Naive thymus-derived CD4-positive, alpha-beta T cell (primary cell): ENCODE measurements around the gene ARID1A. TPM values are rescaled to one million over a fixed set of nuclear protein-coding genes. Genes with fewer than 3 reads are reported as not detected.
A peak's percentile ranks its signal among the peaks of the same experiment; 100 is the strongest.

Source experiments
- ATAC-seq: fragments of 150-1000 bp; cut with Tn5 transposase; 2 replicates; pipeline ENCODE4 v1.10.0; 2021; ENCODE audit warnings: mild to moderate bottlenecking, moderate library complexity
- CTCF ChIA-PET: fragments of 350-600 bp; sonication (Branson Sonifier 250); formaldehyde crosslinking; loops from one replicate; lab custom pipeline; 2021; ENCODE audit warnings: antibody characterized with exemption; lab: Charles Lee
- POLR2A ChIA-PET: fragments of 350-600 bp; sonication (Branson Sonifier 250); formaldehyde crosslinking; loops from one replicate; lab custom pipeline; 2021; ENCODE audit warnings: antibody characterized with exemption, inconsistent platforms; lab: Charles Lee
- DNase-seq, 9 donors: peaks; one replicate each; pipeline versions ENCODE4 v3.0.0 to v3.0.0-alpha.2; 2020 to 2022; ENCODE audit warnings: mixed read lengths in 1 of 9
- H3K27ac ChIP-seq: one replicate; pipeline ENCODE4 v1.7.0; 2013; ENCODE audit warnings: mild to moderate bottlenecking, low read depth, low read length, moderate library complexity
- H3K27me3 ChIP-seq, 2 donors: one replicate each; pipeline ENCODE4 v1.7.0; 2013; ENCODE audit warnings: low read length in 2 of 2, mild to moderate bottlenecking in 2 of 2, moderate library complexity in 2 of 2; ENCODE audit not compliant: control insufficient read depth in 2 of 2, insufficient read depth in 2 of 2
- H3K36me3 ChIP-seq, 3 experiments: 1 replicate in 2 of 3; 2 replicates in 1 of 3; pipeline ENCODE4 v1.7.0; 2013; ENCODE audit warnings: low read length in 3 of 3, mild to moderate bottlenecking in 3 of 3, moderate library complexity in 1 of 3; ENCODE audit not compliant: insufficient read depth in 3 of 3, control insufficient read depth in 2 of 3
- H3K4me1 ChIP-seq, 2 donors: one replicate each; pipeline ENCODE4 v1.7.0; 2013; ENCODE audit warnings: low read length in 2 of 2, mild to moderate bottlenecking in 2 of 2, moderate library complexity in 1 of 2; ENCODE audit not compliant: control insufficient read depth in 2 of 2, insufficient read depth in 2 of 2
- H3K4me3 ChIP-seq: 2 replicates; pipeline ENCODE4 v1.7.0; 2013; ENCODE audit warnings: mild to moderate bottlenecking, low read length
- H3K9me3 ChIP-seq, 3 experiments: 1 replicate in 2 of 3; 2 replicates in 1 of 3; pipeline ENCODE4 v1.7.0; 2013; ENCODE audit warnings: low read length in 3 of 3; ENCODE audit not compliant: control insufficient read depth in 2 of 3
- H3K27ac Mint-ChIP-seq, 9 donors: one replicate each; pipeline ENCODE4 v1.8.0; 2020 to 2022; ENCODE audit warnings: mixed read lengths in 9 of 9, mild to moderate bottlenecking in 8 of 9, moderate library complexity in 5 of 9, inconsistent platforms in 2 of 9
- H3K27me3 Mint-ChIP-seq, 5 donors: one replicate each; pipeline ENCODE4 v1.8.0; 2021 to 2022; ENCODE audit warnings: mixed read lengths in 5 of 5, mild to moderate bottlenecking in 1 of 5
- H3K36me3 Mint-ChIP-seq, 5 donors: one replicate each; pipeline ENCODE4 v1.8.0; 2020 to 2022; ENCODE audit warnings: mixed read lengths in 5 of 5, mild to moderate bottlenecking in 3 of 5, inconsistent platforms in 1 of 5
- H3K4me1 Mint-ChIP-seq, 7 donors: one replicate each; pipeline ENCODE4 v1.8.0; 2020 to 2022; ENCODE audit warnings: mixed read lengths in 7 of 7, mild to moderate bottlenecking in 3 of 7, inconsistent platforms in 1 of 7
- H3K4me3 Mint-ChIP-seq, 10 donors: one replicate each; pipeline ENCODE4 v1.8.0; 2020 to 2022; ENCODE audit warnings: mild to moderate bottlenecking in 10 of 10, mixed read lengths in 10 of 10, moderate library complexity in 6 of 10, inconsistent platforms in 2 of 10
- H3K9me3 Mint-ChIP-seq, 11 donors: one replicate each; pipeline ENCODE4 v1.8.0; 2020 to 2022; ENCODE audit warnings: mixed read lengths in 11 of 11, mild to moderate bottlenecking in 4 of 11, inconsistent platforms in 1 of 11, moderate library complexity in 1 of 11
- intact Hi-C, 2 donors: fragments of 100-400 bp; cut with micrococcal nuclease; formaldehyde crosslinking; loops; one replicate each; pipeline ENCODE4 v1.15.1; 2023
- polyA plus RNA-seq, 2 donors: library from polyadenylated mRNA; unstranded; fragments of 300-500 nt; fragmentation: Illumina TruSeq; gene quantifications; one replicate each; pipeline ENCODE4 v1.2.3, GENCODE V29; 2021
- total RNA-seq, 6 experiments: library from RNA in 5 of 6; stranded (reverse) in 5 of 6; gene quantifications; 1 replicate in 5 of 6; 2 replicates in 1 of 6; pipeline ENCODE4 v1.2.3 and lab custom pipeline; 2021 to 2026

Gene ARID1A
- total and polyA plus RNA-seq, 7 experiments from 2014 or later, result 22.3 to 148 (median 127) TPM

- Mint-ChIP-seq H3K4me1 (peaks cover 0 to 14% (median 8%) of the 10 kb centered on the region in 7 donors), H3K9me3 (no peaks in the 10 kb centered on the region), H3K36me3 (no peaks in the 10 kb centered on the region), H3K4me3 (no peak overlapping the region), H3K27me3 (no peaks in the 10 kb centered on the region), H3K27ac (no peak overlapping the region)
- Histone ChIP-seq H3K27me3 (no peaks in the 10 kb centered on the region), H3K27ac (no peak overlapping the region), H3K4me3 (no peak overlapping the region), H3K36me3 (no peaks in the 10 kb centered on the region), H3K9me3 (no peaks in the 10 kb centered on the region), H3K4me1 (peaks cover 0 to 4% of the 10 kb centered on the region in 2 donors)
- DNase-seq (no peak), ATAC-seq (no peak)
- ChIA-PET POLR2A (no interaction called here), CTCF (interaction anchor here (0.6 to 0.9 kb wide), 4 partner anchors 18 to 130 kb away, joined by 3 to 4 read pairs (median 3); no protein-coding TSS in a partner anchor)
- intact Hi-C loops, result no loop called here
Measured at GRCh38 chr1:26684763-26685508, 10.9 kb upstream of the ARID1A start.

- DNase-seq (no peak), ATAC-seq (no peak)
- Mint-ChIP-seq H3K36me3 (no peaks in the 10 kb centered on the region), H3K27ac (no peak overlapping the region), H3K9me3 (no peaks in the 10 kb centered on the region), H3K4me3 (no peak overlapping the region), H3K4me1 (peaks cover 0 to 19% (median 13%) of the 10 kb centered on the region in 7 donors), H3K27me3 (no peaks in the 10 kb centered on the region)
- Histone ChIP-seq H3K27ac (no peak overlapping the region), H3K4me1 (peaks cover 0 to 4% of the 10 kb centered on the region in 2 donors), H3K36me3 (no peaks in the 10 kb centered on the region), H3K4me3 (no peak overlapping the region), H3K9me3 (no peaks in the 10 kb centered on the region), H3K27me3 (no peaks in the 10 kb centered on the region)
- ChIA-PET CTCF (interaction anchor here (0.6 kb wide), 1 partner anchor 26 kb away, joined by 3 read pairs; no protein-coding TSS in a partner anchor), POLR2A (interaction anchor here (1.6 kb wide), 1 partner anchor 101 kb away, joined by 4 read pairs; the partner anchor contains the start of gene PIGV)
- intact Hi-C loops, result no loop called here
Measured at GRCh38 chr1:26686795-26687194, 9.0 kb upstream of the ARID1A start.

- no peak for DNase-seq
- ChIA-PET POLR2A (interaction anchor here (0.6 to 17.4 kb wide), 5 partner anchors 12 to 98 kb away, joined by 3 to 383 read pairs (median 5); partner anchors contain the start of gene PIGV), CTCF (interaction anchor here (2.4 kb wide), 1 partner anchor 12 kb away, joined by 8 read pairs; no protein-coding TSS in a partner anchor)
Measured at GRCh38 chr1:26689504-26689903, 6.3 kb upstream of the ARID1A start.

GRCh38 chr1:26690157-26690556, 5.7 kb upstream of the ARID1A start:
- H3K4me3 Mint-ChIP-seq, result no peak overlapping the region
- H3K27ac Mint-ChIP-seq, result peak overlapping the region in 3 of 9 donors; percentile 33 to 65 (median 38)
- no peaks in the 10 kb centered on the region for H3K36me3 ChIP-seq
- no peak for DNase-seq
- H3K4me1 Mint-ChIP-seq, result peaks cover 14 to 37% (median 32%) of the 10 kb centered on the region in 7 donors
- no peaks in the 10 kb centered on the region for H3K27me3 Mint-ChIP-seq
- ChIA-PET POLR2A (interaction anchor here (1.8 to 17.4 kb wide), 4 partner anchors 12 to 97 kb away, joined by 5 to 383 read pairs (median 36); partner anchors contain the start of gene PIGV), CTCF (interaction anchor here (0.6 to 5.0 kb wide), 4 partner anchors 8 to 98 kb away, joined by 3 to 60 read pairs (median 21); partner anchors contain the start of gene PIGV)
- H3K9me3 Mint-ChIP-seq, result no peaks in the 10 kb centered on the region
- ATAC-seq, result no peak
- no peaks in the 10 kb centered on the region for H3K36me3 Mint-ChIP-seq
- no peaks in the 10 kb centered on the region for H3K27me3 ChIP-seq
- H3K4me1 ChIP-seq, result peaks cover 18 to 19% of the 10 kb centered on the region in 2 donors
- intact Hi-C loops, result loop anchor here in 1 of 2 donors (5.0 to 10.0 kb wide), 6 partner anchors 88 to 1865 kb away; partner anchors contain the start of genes HMGN2, SH3BGRL3 and TRNAU1AP
- no peaks in the 10 kb centered on the region for H3K9me3 ChIP-seq
- no peak overlapping the region for H3K27ac ChIP-seq
- H3K4me3 ChIP-seq, result no peak overlapping the region

More at GRCh38 chr1:26689504-26689903, 6.3 kb upstream of the ARID1A start:
- Histone ChIP-seq H3K4me3 (no peak overlapping the region), H3K27ac (no peak overlapping the region), H3K9me3 (no peaks in the 10 kb centered on the region), H3K4me1 (peaks cover 11 to 14% of the 10 kb centered on the region in 2 donors), H3K36me3 (no peaks in the 10 kb centered on the region), H3K27me3 (no peaks in the 10 kb centered on the region)
- Mint-ChIP-seq H3K9me3 (no peaks in the 10 kb centered on the region), H3K27ac (no peak overlapping the region), H3K4me3 (no peak overlapping the region), H3K27me3 (no peaks in the 10 kb centered on the region), H3K36me3 (no peaks in the 10 kb centered on the region), H3K4me1 (peaks cover 10 to 31% (median 27%) of the 10 kb centered on the region in 7 donors)
- intact Hi-C loops, result no loop called here
- ATAC-seq, result no peak

GRCh38 chr1:26690576-26691031, 5.2 kb upstream of the ARID1A start:
- CTCF ChIA-PET, result interaction anchor here (0.6 to 5.0 kb wide), 6 partner anchors 8 to 97 kb away, joined by 3 to 60 read pairs (median 12); partner anchors contain the start of gene PIGV
- no peak for DNase-seq
- peaks cover 18 to 19% of the 10 kb centered on the region in 2 donors for H3K4me1 ChIP-seq

GRCh38 chr1:26692211-26692792, 3.5 kb upstream of the ARID1A start:
- Histone ChIP-seq H3K27ac (peak overlapping the region; percentile 83), H3K36me3 (no peaks in the 10 kb centered on the region), H3K9me3 (no peaks in the 10 kb centered on the region), H3K4me1 (peaks cover 18 to 19% of the 10 kb centered on the region in 2 donors), H3K27me3 (no peaks in the 10 kb centered on the region), H3K4me3 (peak overlapping the region; percentile 59)
- POLR2A ChIA-PET, result interaction anchor here (0.6 to 17.4 kb wide), 25 partner anchors 9 to 1015 kb away, joined by 3 to 383 read pairs (median 4); partner anchors contain the start of gene PIGV
- CTCF ChIA-PET, result interaction anchor here (0.6 to 5.0 kb wide), 22 partner anchors 8 to 1187 kb away, joined by 3 to 60 read pairs (median 4); partner anchors contain the start of gene PIGV
- H3K4me3 Mint-ChIP-seq, result peak overlapping the region in 9 of 10 donors; percentile 94 to 97 (median 94)
- peak; percentile 50 to 91 (median 84) for DNase-seq
- no peaks in the 10 kb centered on the region for H3K27me3 Mint-ChIP-seq
- H3K36me3 Mint-ChIP-seq, result no peaks in the 10 kb centered on the region
- intact Hi-C loops, result loop anchor here (1.0 to 10.0 kb wide), 11 partner anchors 15 to 1862 kb away; partner anchors contain the start of genes HMGN2 (in 1 of the 2), SH3BGRL3 (in 1 of the 2) and TRNAU1AP (in 1 of the 2)
- peak overlapping the region; percentile 94 to 98 (median 95) for H3K27ac Mint-ChIP-seq
- ATAC-seq, result peak; percentile 56
- H3K9me3 Mint-ChIP-seq, result no peaks in the 10 kb centered on the region
- H3K4me1 Mint-ChIP-seq, result peaks cover 14 to 37% (median 32%) of the 10 kb centered on the region in 7 donors

More at GRCh38 chr1:26690576-26691031, 5.2 kb upstream of the ARID1A start:
- Mint-ChIP-seq H3K27ac (peak overlapping the region in 6 of 9 donors; percentile 13 to 96 (median 42)), H3K36me3 (no peaks in the 10 kb centered on the region), H3K4me3 (peak overlapping the region in 1 of 10 donors; percentile 5), H3K27me3 (no peaks in the 10 kb centered on the region), H3K4me1 (peaks cover 14 to 37% (median 32%) of the 10 kb centered on the region in 7 donors), H3K9me3 (no peaks in the 10 kb centered on the region)
- POLR2A ChIA-PET, result interaction anchor here (1.0 to 17.4 kb wide), 4 partner anchors 9 to 97 kb away, joined by 4 to 383 read pairs (median 36); partner anchors contain the start of gene PIGV
- peak overlapping the region; percentile 18 for H3K27ac ChIP-seq
- no peaks in the 10 kb centered on the region for H3K36me3 ChIP-seq
- H3K27me3 ChIP-seq, result no peaks in the 10 kb centered on the region
- H3K4me3 ChIP-seq, result no peak overlapping the region
- no peak for ATAC-seq
- H3K9me3 ChIP-seq, result no peaks in the 10 kb centered on the region
- intact Hi-C loops, result loop anchor here in 1 of 2 donors (5.0 to 10.0 kb wide), 6 partner anchors 88 to 1864 kb away; partner anchors contain the start of genes HMGN2, SH3BGRL3 and TRNAU1AP
